HL-60/S4 treated with retinoic acid at 250 ng/mL for 4 days and 3 days (cell line): Measurements from ENCODE around the gene ZNF180.
"Not testable (repeated sequence)": the region's sequence is repeated elsewhere in the genome, so short reads cannot be mapped to it uniquely, and the experiment has no call there.

Source experiments
- in situ Hi-C: fragments of 300-500 bp; cut with MboI; formaldehyde crosslinking; loops from 2 replicates; pipeline ENCODE4 v1.7.0; 2022; ENCODE audit warnings: low sequenced_read_pairs

ZNF180 gene

DNA sequence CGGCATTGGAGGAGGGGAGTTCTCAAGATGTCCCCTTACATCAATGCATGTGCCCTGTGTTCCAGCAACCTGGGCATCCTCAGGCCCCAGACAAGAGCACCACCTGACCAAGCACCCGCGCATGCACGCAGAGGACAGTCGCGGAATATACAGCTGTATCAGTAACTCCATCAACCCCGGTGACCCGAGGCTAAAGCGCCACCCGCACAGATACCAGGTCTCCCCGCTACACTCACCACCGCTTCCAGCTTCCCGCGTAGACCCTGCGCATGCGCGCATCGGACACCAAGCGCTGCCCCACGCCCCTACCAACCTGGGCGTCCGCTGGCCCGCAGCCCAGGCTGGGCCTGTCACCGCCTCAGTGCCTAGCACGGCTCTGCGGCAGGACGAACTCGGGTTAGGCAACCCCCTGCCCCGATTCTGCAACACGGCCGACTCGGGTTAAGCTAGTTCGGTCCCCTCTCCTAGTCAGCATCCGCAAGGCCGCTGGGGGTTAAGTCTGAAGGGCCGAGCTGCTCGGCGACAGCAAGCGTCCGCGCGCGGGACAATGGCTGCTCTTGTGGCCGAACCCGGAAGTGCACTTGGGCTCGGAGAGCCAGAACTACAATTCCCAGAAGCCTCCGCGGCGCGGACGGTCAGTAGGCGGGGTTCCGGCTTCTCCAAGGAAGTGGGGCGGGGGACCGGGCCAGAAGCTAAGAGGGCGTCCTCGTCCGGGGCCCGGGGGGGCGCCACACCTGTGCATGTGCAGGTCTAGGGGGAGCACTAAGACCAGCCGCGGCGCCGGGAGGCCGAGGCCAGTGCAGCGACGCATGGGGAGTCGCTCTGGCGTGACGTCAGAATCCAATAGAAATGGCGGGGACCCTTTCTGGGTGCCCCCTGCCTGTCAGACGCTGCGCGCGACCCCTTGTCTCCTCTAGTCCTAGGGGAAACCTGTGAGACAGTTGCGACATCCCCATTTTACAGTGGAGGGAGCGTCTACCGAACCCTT is at the start of gene ZNF180:
Gene ZNF180 (minus strand): TSS at position 561 of the 988 bp plus-strand sequence. CDS start 3,188 bp downstream, outside the sequence.
- in situ Hi-C loops = no loop called here

DNA sequence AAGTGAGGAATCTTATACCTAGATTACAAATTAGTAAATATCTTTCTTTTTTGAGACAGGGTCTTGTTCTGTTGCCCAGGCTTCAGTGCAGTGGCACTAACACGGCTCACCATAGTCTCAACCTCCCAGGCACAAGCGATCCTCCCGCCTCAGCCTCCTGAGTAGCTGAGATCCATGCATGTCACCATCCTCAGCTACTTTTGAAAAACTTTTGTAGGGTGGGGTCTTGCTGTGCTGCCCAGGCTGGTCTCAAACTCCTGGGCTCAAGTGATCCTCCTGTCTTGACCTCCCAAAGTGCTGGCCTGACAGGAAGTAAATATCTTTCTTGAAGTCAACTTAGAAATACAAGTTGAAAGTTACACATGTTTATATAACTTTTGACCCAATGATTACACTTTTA is 49.2 kb upstream of the ZNF180 start:
- in situ Hi-C loops = no loop called here

DNA sequence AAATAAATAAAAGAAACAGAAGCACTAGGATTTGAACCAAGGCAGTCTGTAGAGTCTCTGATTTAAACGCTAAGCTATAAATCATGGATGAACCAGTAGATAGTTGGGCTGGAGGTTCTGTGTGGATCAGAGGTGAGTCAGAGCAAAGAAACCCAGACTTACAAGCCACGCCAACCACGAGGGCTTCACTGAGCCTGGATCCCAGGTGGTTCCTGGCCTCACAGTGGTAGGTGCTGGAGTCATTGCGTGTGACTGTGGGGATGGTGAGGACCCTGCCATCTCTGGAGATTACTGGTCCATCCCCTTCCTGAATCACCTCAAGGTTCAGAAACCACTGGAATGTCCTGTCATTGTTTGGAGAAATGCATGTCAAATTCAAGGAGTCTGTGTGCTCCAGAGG is 48.4 kb upstream of the ZNF180 start:
- in situ Hi-C loops = no loop called here

DNA sequence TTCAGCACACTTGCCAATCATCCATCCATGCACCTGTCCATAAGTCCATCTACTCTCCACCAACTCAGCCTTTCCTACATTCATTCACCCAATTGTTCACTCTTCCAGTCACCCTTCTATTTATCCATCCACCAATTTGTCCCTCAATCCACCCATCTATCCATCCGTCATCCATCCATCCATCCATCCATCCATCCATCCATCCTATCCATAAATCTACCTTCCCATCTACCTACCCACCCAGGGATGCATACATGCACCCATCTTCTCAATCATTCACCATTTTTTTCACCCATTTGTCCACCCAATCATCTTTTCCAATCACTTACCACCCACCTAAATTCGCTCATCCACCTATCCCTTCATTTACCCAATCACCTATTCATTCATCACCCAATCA is 43.7 kb upstream of the ZNF180 start:
- in situ Hi-C loops = no loop called here

GRCh38 chr19:44542671-44543070 is 42.3 kb upstream of the ZNF180 start:
- in situ Hi-C loops = no loop called here

DNA sequence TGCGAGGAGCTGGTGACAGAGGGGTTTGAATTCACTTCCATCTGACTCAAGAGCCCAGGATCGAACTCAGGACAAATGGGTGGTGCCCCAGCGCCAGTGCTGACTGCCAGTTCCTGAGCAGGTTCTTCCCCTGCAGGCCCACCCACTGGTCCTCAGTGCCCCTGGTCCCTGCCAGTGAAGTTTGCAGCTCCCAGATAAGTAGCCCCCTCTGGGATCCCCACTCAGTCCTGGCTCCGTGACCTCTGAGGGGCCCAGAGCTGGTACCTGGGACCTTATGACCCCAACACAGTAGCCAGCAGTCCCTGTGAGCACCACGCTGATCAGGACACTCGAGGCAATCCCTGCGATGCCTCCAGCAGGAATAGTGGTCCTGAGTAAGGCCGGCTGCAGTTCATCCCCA is 40.4 kb upstream of the ZNF180 start:
- in situ Hi-C loops = no loop called here

DNA sequence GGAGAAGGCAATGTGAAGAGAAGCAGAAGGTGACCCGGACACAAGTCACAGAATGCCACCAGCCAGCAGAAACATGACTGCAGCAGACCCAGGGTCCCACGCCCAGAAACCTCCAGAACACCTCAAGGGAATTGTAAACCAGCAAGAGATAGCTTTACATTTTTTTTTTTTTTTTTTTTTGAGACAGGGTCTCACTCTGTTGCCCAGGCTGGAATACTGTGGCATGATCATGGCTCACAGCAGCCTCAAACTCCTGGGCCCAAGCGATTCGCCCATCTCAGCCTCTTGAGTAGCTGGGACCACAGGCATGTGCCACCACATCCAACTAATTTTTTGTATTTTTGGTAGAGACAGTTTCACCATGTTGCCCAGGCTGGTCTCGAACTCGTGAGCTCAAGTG is 39.7 kb upstream of the ZNF180 start:
- in situ Hi-C loops = no loop called here

GRCh38 chr19:44539236-44539826 is 39.0 kb upstream of the ZNF180 start:
- in situ Hi-C loops = no loop called here

- in situ Hi-C loops = not testable (repeated sequence)
These were observed 35.0 kb upstream of the ZNF180 start for GRCh38 chr19:44535361-44535760.

DNA sequence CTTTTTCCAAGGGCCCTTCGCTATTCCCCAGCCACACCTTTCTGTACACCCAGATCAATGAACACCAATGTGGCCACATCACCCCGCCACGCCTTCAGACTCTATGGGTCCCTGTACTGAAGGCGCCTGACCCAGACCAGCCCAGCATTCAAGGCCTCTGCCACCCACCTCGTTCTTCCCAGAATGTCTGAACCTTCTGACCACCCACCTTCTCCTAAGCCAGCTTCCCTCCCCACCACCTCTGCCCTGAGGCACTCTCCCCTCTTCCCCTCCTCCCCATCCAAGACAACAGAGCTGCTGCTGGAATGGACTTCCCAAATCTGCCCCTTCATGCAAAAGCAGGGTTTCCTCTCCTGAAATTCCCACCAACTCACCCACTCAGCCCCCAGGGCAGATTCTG is 32.5 kb upstream of the ZNF180 start:
- in situ Hi-C loops = no loop called here

GRCh38 chr19:44530777-44531176 is 30.5 kb upstream of the ZNF180 start:
- in situ Hi-C loops = no loop called here

GRCh38 chr19:44529536-44529935 is 29.2 kb upstream of the ZNF180 start, which contains the start of gene CEACAM20:
CEACAM20 (minus strand) TSS chr19:44529675; CDS start chr19:44529509, 166 bp downstream.
- in situ Hi-C loops = no loop called here

- in situ Hi-C loops = no loop called here
These were observed 27.2 kb upstream of the ZNF180 start for GRCh38 chr19:44527554-44527953.

- in situ Hi-C loops = no loop called here
These were observed 25.6 kb upstream of the ZNF180 start for GRCh38 chr19:44525721-44526430.

DNA sequence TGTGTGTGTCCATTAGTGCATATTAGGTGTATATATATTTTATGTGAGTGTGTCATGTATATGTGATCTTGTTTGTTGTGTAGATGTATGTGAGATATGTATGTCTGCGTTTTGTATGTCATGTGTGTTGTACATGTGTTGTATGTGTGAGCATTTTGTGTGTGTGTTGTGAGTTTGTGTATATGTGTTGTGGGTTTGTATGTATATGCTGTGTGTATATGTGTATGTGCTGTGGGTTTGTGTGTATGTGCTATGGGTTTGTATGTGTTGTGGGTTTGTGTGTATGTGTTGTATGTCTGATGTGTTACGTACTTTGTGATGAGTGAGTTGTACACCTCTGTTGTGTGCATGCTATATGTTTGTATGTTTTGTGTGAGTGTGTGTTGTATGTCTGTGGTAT is 21.0 kb upstream of the ZNF180 start:
- in situ Hi-C loops = no loop called here

- in situ Hi-C loops = no loop called here
These were observed 16.8 kb upstream of the ZNF180 start for GRCh38 chr19:44517146-44517545.

- in situ Hi-C loops = no loop called here
These were observed 15.6 kb upstream of the ZNF180 start for GRCh38 chr19:44515907-44516306.

DNA sequence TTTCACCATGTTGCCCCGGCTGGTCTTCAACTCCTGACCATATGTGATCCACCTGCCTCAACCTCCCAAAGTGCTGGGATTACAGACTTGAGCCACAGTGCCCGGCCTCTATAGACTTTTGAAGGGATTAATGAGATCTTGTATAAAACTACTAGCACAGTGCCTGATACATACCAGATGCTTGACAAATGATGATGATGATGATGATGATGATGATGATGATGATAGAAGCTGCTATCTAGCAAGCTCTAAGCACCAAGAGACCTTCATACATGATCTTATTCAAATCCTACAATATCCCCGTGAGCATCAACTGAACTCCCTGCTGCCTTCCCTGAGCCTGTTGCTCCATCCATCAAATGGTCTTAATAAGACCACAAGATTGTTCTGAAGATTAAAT is 14.7 kb upstream of the ZNF180 start:
- in situ Hi-C loops = no loop called here

- in situ Hi-C loops = no loop called here
These were observed 12.3 kb upstream of the ZNF180 start for GRCh38 chr19:44512326-44513298.

DNA sequence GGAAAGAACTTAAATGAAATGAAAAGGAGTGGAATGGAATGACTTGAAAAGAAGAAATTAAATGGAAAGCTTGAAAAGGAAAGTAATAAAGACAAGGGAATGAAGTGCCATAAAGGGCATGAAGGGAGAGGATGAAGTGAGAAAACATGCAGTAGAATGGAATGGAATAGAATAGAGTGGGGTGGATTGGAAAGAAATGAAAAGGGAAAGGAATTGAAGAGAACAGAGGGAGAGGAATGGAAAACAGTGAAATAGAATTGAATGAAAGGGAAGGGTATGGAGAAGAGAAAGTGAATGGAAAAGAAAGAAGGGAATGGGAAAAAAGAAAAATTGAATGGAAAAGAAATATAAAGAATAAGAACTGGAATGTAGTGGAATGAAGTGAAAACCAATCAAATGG is 9.2 kb upstream of the ZNF180 start:
- in situ Hi-C loops = no loop called here
